ENCODE measurements around the gene AHCYL2.
A peak's percentile ranks its signal among the peaks of the same experiment; 100 is the strongest.
"Not testable (repeated sequence)": the region's sequence is repeated elsewhere in the genome, so short reads cannot be mapped to it uniquely, and the experiment has no call there.

Gene AHCYL2

DNA sequence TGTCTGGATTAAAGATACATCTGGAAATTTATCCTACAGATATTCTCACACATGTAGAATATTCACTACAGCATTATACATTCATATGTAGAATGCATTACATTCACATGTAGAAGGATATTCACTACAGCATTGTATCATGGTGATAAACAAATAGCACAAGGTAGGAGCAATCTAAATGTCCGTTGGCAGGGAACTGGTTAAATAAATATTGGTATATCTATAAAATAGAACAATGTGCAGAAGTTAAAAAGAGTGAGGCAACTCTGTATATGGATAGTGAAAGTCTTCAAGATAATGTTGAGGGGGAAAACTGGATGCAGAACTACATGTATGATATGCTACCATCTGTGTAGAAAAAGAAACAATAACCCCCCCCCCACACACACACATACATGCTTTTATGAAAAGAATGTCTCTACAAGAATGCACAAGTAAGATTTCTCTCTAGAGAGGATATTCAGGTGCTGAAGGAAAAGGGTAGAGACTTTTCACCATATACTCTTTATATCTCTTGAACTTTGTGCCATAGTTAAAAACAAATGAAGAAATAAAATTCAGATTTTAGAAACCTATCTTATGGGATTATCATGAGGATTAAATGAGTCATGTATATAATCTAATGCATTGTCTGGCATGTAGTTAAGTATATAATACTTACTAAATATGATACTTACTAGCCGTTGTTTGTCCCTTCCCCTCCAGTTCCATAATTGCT lies 123.4 kb downstream of the AHCYL2 start:
- Mint-ChIP-seq H3K36me3 (ENCODE audit: low read depth) (no peaks in the 10 kb centered on the region), H3K4me3 (no peak overlapping the region), H3K9me3 (no peaks in the 10 kb centered on the region), H3K4me1 (ENCODE audit: low read depth) (peaks cover 30% of the 10 kb centered on the region), H3K27me3 (ENCODE audit: low read depth) (peaks cover 4% of the 10 kb centered on the region), H3K27ac (no peak overlapping the region)
- no peak for DNase-seq (ENCODE audit: low spot score)

DNA sequence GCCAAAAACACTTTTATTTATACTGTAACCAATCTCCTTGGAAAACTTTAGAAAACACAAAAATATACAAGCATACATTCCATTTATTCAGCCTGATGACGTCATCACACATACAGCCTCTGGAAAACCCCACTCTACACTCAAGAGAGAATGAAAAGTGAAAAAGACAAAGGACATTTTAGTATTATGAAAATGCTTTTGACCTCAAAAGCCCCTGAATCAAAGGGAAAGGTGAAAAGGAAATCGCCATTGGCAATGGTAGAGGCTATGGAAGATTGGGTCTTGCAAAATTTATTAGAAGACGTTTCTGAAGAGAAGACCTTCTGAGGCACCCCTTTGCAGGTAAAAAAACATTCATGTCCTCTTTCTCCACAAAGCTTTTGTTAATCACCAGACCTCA lies 126.5 kb downstream of the AHCYL2 start:
- Mint-ChIP-seq H3K27me3 (ENCODE audit: low read depth) (peaks cover 4% of the 10 kb centered on the region), H3K4me3 (no peak overlapping the region), H3K4me1 (ENCODE audit: low read depth) (peaks cover 2% of the 10 kb centered on the region), H3K9me3 (no peaks in the 10 kb centered on the region), H3K36me3 (ENCODE audit: low read depth) (no peaks in the 10 kb centered on the region), H3K27ac (no peak overlapping the region)
- DNase-seq (ENCODE audit: low spot score): no peak

DNA sequence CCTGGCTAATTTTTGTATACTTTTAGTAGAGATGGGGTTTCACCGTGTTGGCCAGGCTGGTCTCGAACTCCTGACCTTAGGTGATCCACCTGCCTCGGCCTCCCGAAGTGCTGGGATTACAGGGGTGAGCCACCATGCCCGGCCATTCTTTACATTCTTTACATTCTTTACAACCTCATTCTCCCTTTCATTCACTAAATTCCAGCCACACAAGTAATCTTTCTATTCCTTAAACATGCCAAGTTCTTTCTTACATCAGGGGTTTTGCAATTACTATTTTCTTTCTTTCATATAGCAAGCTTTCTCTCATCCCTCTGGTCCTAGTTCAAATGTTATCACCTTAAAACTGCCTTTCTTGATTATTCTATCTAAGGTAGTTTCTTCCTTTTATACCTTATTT lies 128.3 kb downstream of the AHCYL2 start:
- H3K36me3 Mint-ChIP-seq (ENCODE audit: low read depth); H3K27me3 Mint-ChIP-seq (ENCODE audit: low read depth); H3K27ac Mint-ChIP-seq; H3K4me1 Mint-ChIP-seq (ENCODE audit: low read depth); H3K4me3 Mint-ChIP-seq; DNase-seq (ENCODE audit: low spot score); H3K9me3 Mint-ChIP-seq: not testable (repeated sequence)

DNA sequence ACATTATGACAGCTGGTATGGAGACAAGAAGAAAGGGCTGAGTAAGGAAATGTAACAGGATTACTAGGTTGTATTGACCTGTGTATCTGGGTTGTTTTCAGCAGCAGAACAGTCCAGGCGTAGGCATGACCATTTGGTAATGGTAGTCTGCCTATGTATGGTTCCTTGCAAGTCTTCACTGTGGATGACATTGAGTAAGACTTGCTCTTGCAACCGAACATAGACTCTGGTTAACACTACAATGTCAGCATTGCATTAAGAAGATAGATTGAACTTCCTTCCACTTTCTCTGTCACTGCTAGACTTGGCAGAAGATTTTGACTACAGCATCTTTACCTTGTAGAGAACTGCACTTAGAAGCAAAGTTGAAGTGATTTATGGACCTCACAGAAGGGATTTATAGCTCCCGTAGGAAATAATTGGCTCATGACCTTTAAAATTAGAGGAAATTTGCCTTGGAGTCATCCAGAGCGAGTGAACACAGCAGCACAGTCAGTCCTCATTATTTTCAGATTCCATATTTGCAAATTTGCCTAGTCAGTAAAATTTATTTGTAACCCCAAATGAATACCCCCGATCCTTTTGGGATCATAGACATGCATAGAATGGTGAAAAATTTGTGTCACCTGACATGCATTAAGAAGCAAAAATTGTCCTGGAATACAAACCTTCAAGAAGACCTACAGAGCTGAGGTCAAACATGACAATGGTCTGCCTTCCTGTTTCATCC lies 129.8 kb downstream of the AHCYL2 start:
- Mint-ChIP-seq H3K36me3 (ENCODE audit: low read depth) (no peaks in the 10 kb centered on the region), H3K4me3 (no peak overlapping the region), H3K27me3 (ENCODE audit: low read depth) (no peaks in the 10 kb centered on the region), H3K4me1 (ENCODE audit: low read depth) (peaks cover 5% of the 10 kb centered on the region), H3K27ac (no peak overlapping the region), H3K9me3 (no peaks in the 10 kb centered on the region)
- DNase-seq (ENCODE audit: low spot score): no peak

DNA sequence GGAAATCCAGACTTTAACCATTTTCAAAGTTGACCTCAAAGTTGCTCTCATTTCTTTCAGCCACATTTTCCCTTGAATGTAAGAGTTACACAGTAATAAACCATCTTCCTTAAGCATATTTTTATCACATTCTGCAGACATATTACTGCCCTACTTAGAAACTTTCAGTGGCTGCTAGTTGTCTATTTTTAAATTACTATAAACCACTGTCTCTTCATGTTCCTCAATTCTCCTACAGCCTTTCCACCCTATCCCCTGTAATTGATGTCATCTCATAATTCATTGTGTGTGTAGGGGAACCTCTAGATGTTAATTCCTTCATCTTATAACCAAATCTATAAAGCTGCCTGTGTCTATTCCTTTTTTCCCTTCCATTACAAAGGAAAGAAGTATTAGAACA lies 131.3 kb downstream of the AHCYL2 start:
- H3K4me1 Mint-ChIP-seq (ENCODE audit: low read depth): peaks cover 8% of the 10 kb centered on the region
- no peak for DNase-seq (ENCODE audit: low spot score)
- no peaks in the 10 kb centered on the region for H3K27me3 Mint-ChIP-seq (ENCODE audit: low read depth)
- no peaks in the 10 kb centered on the region for H3K9me3 Mint-ChIP-seq
- H3K4me3 Mint-ChIP-seq: no peak overlapping the region
- H3K27ac Mint-ChIP-seq: no peak overlapping the region
- no peaks in the 10 kb centered on the region for H3K36me3 Mint-ChIP-seq (ENCODE audit: low read depth)

DNA sequence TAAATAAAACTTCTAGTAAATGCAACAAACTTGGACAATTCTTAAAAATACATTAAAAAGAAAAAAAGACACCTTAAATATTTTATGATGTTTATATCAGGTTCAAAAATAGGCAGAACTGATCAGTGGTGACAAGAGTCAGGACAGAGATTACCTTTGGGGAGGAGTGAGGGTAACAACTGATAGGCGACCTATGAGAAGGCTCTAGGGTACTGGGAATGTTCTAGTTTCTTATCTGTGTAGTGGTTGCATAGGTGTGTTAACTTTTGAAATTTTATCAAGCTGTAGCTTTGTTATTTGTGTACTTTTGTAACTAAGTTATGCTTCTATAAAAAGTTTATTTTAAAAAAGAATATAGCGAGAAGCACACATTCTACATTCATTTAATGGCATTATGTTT lies 134.3 kb downstream of the AHCYL2 start:
- Mint-ChIP-seq H3K9me3 (no peaks in the 10 kb centered on the region), H3K36me3 (ENCODE audit: low read depth) (no peaks in the 10 kb centered on the region), H3K4me1 (ENCODE audit: low read depth) (peaks cover 6% of the 10 kb centered on the region), H3K4me3 (no peak overlapping the region), H3K27me3 (ENCODE audit: low read depth) (no peaks in the 10 kb centered on the region), H3K27ac (no peak overlapping the region)
- no peak for DNase-seq (ENCODE audit: low spot score)

DNA sequence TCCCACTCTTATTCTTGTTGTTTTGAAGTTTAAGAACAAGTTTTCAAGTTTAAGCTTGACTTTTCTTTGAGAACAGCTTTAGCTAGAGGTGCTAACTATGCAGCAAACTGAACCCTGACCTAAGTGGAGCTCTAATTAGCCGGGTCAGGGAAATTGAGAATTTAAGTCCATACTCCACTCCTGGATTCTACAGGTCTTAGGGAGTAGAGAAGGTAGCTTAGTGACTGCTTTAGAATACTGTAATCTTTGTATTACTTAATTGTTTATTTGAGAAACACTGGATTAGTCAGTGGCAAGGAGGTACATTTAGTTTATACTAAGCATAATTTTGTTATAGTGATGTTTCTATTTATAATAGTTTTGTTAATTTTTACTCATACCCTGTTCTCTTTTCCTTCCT lies 134.8 kb downstream of the AHCYL2 start:
- H3K4me1 Mint-ChIP-seq (ENCODE audit: low read depth): peaks cover 6% of the 10 kb centered on the region
- no peak overlapping the region for H3K4me3 Mint-ChIP-seq
- H3K9me3 Mint-ChIP-seq: no peaks in the 10 kb centered on the region
- no peak for DNase-seq (ENCODE audit: low spot score)
- H3K36me3 Mint-ChIP-seq (ENCODE audit: low read depth): no peaks in the 10 kb centered on the region
- H3K27me3 Mint-ChIP-seq (ENCODE audit: low read depth): no peaks in the 10 kb centered on the region
- no peak overlapping the region for H3K27ac Mint-ChIP-seq

DNA sequence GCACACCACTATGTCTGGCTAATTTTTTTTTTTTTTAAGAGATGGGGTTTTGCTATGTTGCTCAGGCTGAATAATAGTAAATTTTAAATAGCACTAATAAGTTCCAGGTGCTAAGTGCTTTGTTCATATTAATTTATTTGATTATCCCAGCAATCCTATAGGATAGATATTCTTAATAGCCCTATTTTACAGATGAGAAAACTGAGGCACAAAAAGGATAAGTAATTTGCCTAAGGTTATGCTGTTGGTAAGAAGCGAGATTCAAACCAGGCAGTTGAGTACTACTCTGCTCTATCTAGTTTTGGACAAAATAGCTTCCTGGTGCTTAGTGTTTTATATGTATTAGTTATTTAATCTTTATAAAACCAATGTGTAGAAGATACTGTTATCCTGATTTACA lies 136.9 kb downstream of the AHCYL2 start:
- no peak for DNase-seq (ENCODE audit: low spot score)
- Mint-ChIP-seq H3K4me1 (ENCODE audit: low read depth) (peaks cover 10% of the 10 kb centered on the region), H3K4me3 (no peak overlapping the region), H3K36me3 (ENCODE audit: low read depth) (no peaks in the 10 kb centered on the region), H3K27ac (no peak overlapping the region), H3K27me3 (ENCODE audit: low read depth) (no peaks in the 10 kb centered on the region), H3K9me3 (no peaks in the 10 kb centered on the region)

DNA sequence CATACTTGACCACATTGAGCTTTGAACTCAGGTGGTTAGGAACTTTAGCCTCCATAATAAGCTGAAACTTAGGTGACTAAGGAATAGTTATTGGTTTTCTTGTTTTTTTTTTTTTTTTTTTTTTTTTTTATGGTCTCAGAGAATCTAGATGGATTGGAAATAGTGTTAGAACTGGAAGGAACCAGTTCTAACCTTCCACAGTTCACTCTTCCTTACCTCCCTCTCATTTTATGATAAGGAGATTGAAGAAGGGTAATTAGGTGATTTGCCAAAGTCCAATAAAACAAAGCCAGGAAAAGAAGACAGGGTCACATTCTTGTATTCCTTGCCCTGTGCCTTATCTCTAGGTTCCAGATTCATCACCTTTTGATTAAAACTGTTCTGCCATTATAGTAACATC lies 137.7 kb downstream of the AHCYL2 start:
- Mint-ChIP-seq H3K9me3 (no peaks in the 10 kb centered on the region), H3K27me3 (ENCODE audit: low read depth) (no peaks in the 10 kb centered on the region), H3K4me3 (no peak overlapping the region), H3K27ac (no peak overlapping the region), H3K4me1 (ENCODE audit: low read depth) (peaks cover 13% of the 10 kb centered on the region), H3K36me3 (ENCODE audit: low read depth) (no peaks in the 10 kb centered on the region)
- no peak for DNase-seq (ENCODE audit: low spot score)

DNA sequence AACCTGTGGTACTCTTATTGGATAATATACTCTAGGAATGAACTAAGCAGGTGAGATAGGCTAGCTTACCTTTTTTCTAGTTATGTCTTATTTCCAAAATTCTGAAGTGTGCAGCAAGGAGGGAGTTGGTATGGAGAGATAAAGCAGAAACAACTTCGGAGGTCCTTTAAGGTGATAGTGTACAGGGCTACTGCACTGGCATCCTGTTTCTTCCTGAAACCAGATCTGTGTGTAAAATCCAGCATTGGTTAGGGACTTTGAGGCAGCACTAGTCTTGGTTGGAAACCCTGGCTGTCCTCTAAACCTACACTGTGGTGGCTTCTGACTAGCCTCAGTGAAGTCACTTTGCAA lies 142.5 kb downstream of the AHCYL2 start:
- Mint-ChIP-seq H3K4me3 (peak overlapping the region; percentile 70), H3K36me3 (ENCODE audit: low read depth) (no peaks in the 10 kb centered on the region), H3K27ac (peak overlapping the region; percentile 86), H3K9me3 (no peaks in the 10 kb centered on the region), H3K27me3 (ENCODE audit: low read depth) (no peaks in the 10 kb centered on the region), H3K4me1 (ENCODE audit: low read depth) (peaks cover 25% of the 10 kb centered on the region)
- DNase-seq (ENCODE audit: low spot score): no peak

DNA sequence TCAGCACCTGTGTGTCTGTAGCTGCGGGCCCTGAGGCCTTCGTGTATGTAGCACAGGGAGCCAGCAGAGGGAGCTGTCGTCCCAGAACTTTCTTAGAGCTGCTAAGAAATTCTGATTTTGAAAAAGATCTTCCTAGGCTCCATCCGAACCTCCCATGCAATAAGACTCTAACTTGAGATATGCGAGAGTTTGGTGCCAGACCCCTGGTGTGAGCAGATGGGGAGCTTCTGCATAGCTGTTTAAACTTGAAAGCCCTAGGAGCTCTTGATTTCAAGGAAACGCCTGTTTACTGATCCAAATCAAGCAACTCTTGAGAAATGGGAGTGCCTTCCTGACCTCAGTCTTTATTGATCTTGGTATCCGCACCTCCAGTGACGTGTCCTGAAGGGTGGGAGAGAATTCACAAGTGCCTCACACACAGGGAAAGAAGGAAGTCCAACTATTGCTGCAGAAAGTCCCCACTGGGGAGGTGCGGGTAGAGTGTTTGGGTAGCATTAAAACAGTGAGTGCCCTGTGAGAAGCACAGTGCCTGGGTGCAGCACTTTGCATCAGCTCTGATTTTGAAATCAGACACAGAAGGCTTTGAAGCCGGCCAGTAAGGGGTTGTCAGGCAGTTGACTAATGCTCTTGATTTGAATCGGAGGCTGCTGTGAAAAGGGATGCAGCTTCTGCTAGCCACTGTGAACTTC lies 143.0 kb downstream of the AHCYL2 start:
- Mint-ChIP-seq H3K27ac (peak overlapping the region; percentile 86), H3K4me3 (peak overlapping the region; percentile 70), H3K4me1 (ENCODE audit: low read depth) (peaks cover 26% of the 10 kb centered on the region)

DNA sequence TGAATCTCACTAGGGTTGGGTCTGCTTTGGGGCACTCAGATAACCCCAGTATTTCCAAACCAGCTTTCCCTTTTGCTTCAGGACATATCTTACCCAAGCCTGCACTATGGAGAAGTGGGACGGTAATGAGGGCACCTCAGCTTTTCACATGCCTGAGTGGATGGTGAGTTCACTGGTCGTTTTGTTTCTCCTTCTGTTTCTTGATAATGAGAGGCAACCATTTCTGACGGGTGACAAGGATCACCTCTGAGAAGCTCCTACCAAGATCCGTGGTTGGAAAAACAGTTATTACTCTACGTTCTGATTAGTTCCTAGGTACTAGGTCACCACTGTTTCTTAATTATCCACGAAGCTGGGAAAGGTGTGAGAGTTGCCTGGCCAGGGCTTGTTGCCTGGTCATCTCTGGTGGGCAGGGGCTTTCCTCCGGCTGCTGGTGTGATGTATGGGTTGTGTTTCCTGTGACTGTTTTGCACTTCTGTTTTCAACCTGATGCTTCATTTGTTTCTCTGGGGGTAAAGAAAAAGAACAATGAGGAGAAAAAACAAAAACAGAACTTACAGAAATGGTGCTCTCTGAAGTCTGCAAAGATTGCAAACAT lies 143.7 kb downstream of the AHCYL2 start:
- Mint-ChIP-seq H3K4me1 (ENCODE audit: low read depth) (peaks cover 27% of the 10 kb centered on the region), H3K27me3 (ENCODE audit: low read depth) (no peaks in the 10 kb centered on the region), H3K9me3 (no peaks in the 10 kb centered on the region), H3K4me3 (peak overlapping the region; percentile 70), H3K27ac (peak overlapping the region; percentile 86), H3K36me3 (ENCODE audit: low read depth) (no peaks in the 10 kb centered on the region)
- peak; percentile 39 for DNase-seq (ENCODE audit: low spot score)

More for the DNA sequence above, 143.0 kb downstream of the AHCYL2 start:
- H3K9me3 Mint-ChIP-seq: no peaks in the 10 kb centered on the region
- H3K27me3 Mint-ChIP-seq (ENCODE audit: low read depth): no peaks in the 10 kb centered on the region
- peak; percentile 72 for DNase-seq (ENCODE audit: low spot score)
- H3K36me3 Mint-ChIP-seq (ENCODE audit: low read depth): no peaks in the 10 kb centered on the region

DNA sequence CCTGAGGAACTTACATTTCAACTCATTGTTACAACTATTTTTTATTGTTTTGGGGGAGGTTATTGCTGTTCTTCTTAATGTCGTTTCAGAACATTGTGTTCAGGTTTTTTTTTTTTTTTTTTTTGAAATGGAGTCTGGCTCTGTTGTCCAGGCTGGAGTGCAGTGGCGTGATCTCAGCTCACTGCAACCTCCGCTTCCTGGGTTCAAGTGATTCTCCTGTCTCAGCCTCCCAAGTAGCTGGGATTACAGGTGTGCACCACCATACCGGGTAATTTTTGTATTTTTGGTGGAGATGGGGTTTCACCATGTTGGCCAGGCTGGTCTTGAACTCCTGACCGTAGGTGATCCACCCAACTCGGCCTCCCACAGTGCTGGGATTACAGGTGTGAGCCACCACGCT lies 144.6 kb downstream of the AHCYL2 start:
- not testable (repeated sequence) for H3K27ac Mint-ChIP-seq; H3K9me3 Mint-ChIP-seq; DNase-seq (ENCODE audit: low spot score); H3K27me3 Mint-ChIP-seq (ENCODE audit: low read depth); H3K36me3 Mint-ChIP-seq (ENCODE audit: low read depth)
- Mint-ChIP-seq H3K4me1 (ENCODE audit: low read depth) (peaks cover 30% of the 10 kb centered on the region), H3K4me3 (peak overlapping the region; percentile 70)

DNA sequence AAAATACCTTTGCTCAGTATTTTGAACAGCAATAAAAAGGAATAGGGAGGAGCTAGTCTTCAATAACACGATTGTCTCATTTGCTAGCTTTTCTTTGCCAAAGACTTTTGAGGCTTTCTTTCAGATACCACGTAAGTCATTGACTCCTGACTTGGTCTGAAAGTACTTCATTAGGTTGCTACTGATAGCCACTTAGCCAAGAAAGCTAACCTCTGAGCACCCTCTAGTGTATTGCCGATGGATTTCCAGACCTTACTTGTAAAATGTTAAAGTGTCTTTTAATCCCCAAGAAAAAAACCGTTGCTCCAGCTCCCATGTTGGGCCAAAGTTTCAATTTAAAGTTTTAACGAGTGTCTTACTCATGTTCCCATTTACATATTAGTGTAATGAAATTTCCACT lies 146.0 kb downstream of the AHCYL2 start:
- no peaks in the 10 kb centered on the region for H3K36me3 Mint-ChIP-seq (ENCODE audit: low read depth)
- H3K27me3 Mint-ChIP-seq (ENCODE audit: low read depth): no peaks in the 10 kb centered on the region

More for the DNA sequence above, 146.0 kb downstream of the AHCYL2 start:
- H3K4me3 Mint-ChIP-seq: no peak overlapping the region
- no peaks in the 10 kb centered on the region for H3K9me3 Mint-ChIP-seq
- H3K4me1 Mint-ChIP-seq (ENCODE audit: low read depth): peaks cover 32% of the 10 kb centered on the region
- DNase-seq (ENCODE audit: low spot score): no peak
- H3K27ac Mint-ChIP-seq: no peak overlapping the region

Measured in T-helper 2 cell treated with Interferon-gamma antibody and Interleukin-4, amounts not matched to agents 5 μg/mL and 100 μg/mL, for 36 hours (primary cell).